Parathyroid adenoma (tissue), 2 donors: ENCODE results near the gene GIPR.
A peak's percentile ranks its signal among the peaks of the same experiment; 100 is the strongest.

Experiments
- H2AFZ ChIP-seq: fragments of 300-600 bp; sonication (generic); one replicate; pipeline ENCODE4 v1.7.0; 2017; ENCODE audit warnings: antibody characterized with exemption, mild to moderate bottlenecking
- H3K27ac ChIP-seq: fragments of 300-600 bp; sonication (generic); one replicate; pipeline ENCODE4 v1.7.0; 2017
- H3K27me3 ChIP-seq: fragments of 300-600 bp; sonication (generic); one replicate; pipeline ENCODE4 v1.7.0; 2017; ENCODE audit warnings: low read length; ENCODE audit not compliant: control insufficient read depth, insufficient read depth
- H3K36me3 ChIP-seq: fragments of 300-600 bp; sonication (generic); one replicate; pipeline ENCODE4 v1.7.0; 2017; ENCODE audit warnings: low read length; ENCODE audit not compliant: control insufficient read depth, insufficient read depth
- H3K4me1 ChIP-seq: fragments of 300-600 bp; sonication (generic); one replicate; pipeline ENCODE4 v1.7.0; 2017; ENCODE audit warnings: control low read depth
- H3K4me2 ChIP-seq: fragments of 300-600 bp; sonication (generic); one replicate; pipeline ENCODE4 v1.7.0; 2017; ENCODE audit warnings: low read length
- H3K4me3 ChIP-seq: fragments of 300-600 bp; sonication (generic); one replicate; pipeline ENCODE4 v1.7.0; 2017; ENCODE audit warnings: low read depth, low read length
- H3K79me2 ChIP-seq: fragments of 300-600 bp; sonication (generic); one replicate; pipeline ENCODE4 v1.7.0; 2017; ENCODE audit warnings: control low read depth
- H3K9ac ChIP-seq: fragments of 300-600 bp; sonication (generic); one replicate; pipeline ENCODE4 v1.7.0; 2017; ENCODE audit warnings: mild to moderate bottlenecking
- H3K9me3 ChIP-seq: fragments of 300-600 bp; sonication (generic); one replicate; pipeline ENCODE4 v1.7.0; 2017; ENCODE audit warnings: low read length; ENCODE audit not compliant: control insufficient read depth
- CTCF ChIP-seq: fragments of 300-600 bp; sonication (generic); IDR thresholded peaks from one replicate; pipeline ENCODE4 v1.7.0; 2017; ENCODE audit warnings: antibody characterized with exemption, mild to moderate bottlenecking
- donor health status: primary hyperparathyroidism.

GIPR gene

DNA sequence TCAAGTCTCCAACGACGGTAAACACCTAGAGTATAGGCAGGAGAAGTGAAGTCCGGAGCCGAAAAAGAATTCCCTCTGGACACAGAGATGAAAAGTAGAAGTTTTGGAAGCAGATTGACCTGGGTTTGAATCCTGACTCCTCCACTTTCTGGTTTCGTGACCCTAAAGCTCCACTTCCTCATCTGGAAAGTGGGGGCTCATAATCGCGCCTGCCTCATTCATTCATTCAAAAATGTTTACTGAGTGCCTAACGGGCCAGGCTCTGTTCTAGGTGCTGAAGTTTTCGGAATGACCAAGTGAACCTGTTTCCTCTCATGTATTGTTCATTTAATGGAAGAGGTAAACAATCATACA is 21.7 kb upstream of the GIPR start:
- H3K9ac ChIP-seq, result no peak overlapping the region
- no peaks in the 10 kb centered on the region for H3K36me3 ChIP-seq
- H3K79me2 ChIP-seq, result no peaks in the 10 kb centered on the region
- H3K9me3 ChIP-seq, result no peaks in the 10 kb centered on the region
- H3K27ac ChIP-seq, result no peak overlapping the region
- no peaks in the 10 kb centered on the region for H3K27me3 ChIP-seq
- peaks cover 6% of the 10 kb centered on the region for H3K4me1 ChIP-seq
- TF ChIP-seq CTCF, result no peak
- H3K4me2 ChIP-seq, result peak overlapping the region; percentile 63
- H2AFZ ChIP-seq, result no peak overlapping the region
- H3K4me3 ChIP-seq, result peak overlapping the region; percentile 43

DNA sequence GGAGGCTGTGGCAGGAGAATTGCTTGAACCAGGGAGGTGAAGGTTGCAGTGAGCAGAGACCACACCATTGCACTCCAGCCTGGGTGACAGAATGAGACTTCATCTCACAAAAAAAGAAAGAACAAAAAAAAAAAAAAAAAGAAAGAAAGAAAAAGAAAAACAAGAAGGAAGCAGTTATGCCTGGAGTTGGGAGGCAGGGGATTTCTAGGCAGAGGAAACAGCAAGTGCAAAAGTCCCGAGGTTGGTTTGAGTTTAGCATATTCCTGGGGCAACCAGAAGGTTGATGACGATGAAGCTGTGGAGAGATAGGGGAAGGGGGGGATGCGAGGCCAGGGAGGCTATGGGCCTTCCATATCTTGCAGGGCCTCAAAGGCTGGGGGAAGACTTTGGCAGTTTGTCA is 17.3 kb upstream of the GIPR start:
- no peaks in the 10 kb centered on the region for H3K36me3 ChIP-seq
- no peak overlapping the region for H3K4me3 ChIP-seq
- no peaks in the 10 kb centered on the region for H3K79me2 ChIP-seq
- TF ChIP-seq CTCF, result no peak
- H2AFZ ChIP-seq, result no peak overlapping the region
- no peak overlapping the region for H3K4me2 ChIP-seq
- H3K9me3 ChIP-seq, result no peaks in the 10 kb centered on the region
- no peak overlapping the region for H3K27ac ChIP-seq
- no peaks in the 10 kb centered on the region for H3K4me1 ChIP-seq
- no peaks in the 10 kb centered on the region for H3K27me3 ChIP-seq
- no peak overlapping the region for H3K9ac ChIP-seq

GRCh38 chr19:45653634-45654033 is 14.4 kb upstream of the GIPR start:
- no peak overlapping the region for H3K27ac ChIP-seq
- no peaks in the 10 kb centered on the region for H3K4me1 ChIP-seq
- no peaks in the 10 kb centered on the region for H3K79me2 ChIP-seq
- no peak overlapping the region for H3K4me3 ChIP-seq
- H3K36me3 ChIP-seq, result no peaks in the 10 kb centered on the region
- no peaks in the 10 kb centered on the region for H3K9me3 ChIP-seq
- TF ChIP-seq CTCF, result no peak
- H3K4me2 ChIP-seq, result no peak overlapping the region
- no peak overlapping the region for H2AFZ ChIP-seq
- no peaks in the 10 kb centered on the region for H3K27me3 ChIP-seq
- no peak overlapping the region for H3K9ac ChIP-seq

DNA sequence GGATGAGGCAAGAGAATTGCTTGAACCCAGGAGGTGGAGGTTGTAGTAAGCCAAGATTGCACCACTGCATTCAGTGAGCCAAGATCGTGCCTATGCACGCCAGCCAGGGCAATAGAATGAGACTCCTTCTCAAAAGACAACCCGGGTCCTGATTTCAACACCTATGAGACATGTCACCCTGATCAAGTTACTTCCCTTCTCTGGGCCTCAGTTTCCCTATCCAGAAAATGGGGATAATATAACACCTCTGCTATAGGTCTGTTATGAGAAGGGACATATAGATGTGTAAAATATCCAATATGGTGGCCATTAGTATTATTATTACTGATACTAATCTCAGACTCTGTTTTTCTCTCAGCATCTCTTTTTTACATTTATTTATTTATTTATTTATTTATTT is 12.9 kb upstream of the GIPR start:
- Histone ChIP-seq H3K9me3 (no peaks in the 10 kb centered on the region), H2AFZ (no peak overlapping the region), H3K36me3 (no peaks in the 10 kb centered on the region), H3K79me2 (no peaks in the 10 kb centered on the region), H3K4me1 (no peaks in the 10 kb centered on the region), H3K4me3 (no peak overlapping the region), H3K4me2 (no peak overlapping the region), H3K27ac (no peak overlapping the region), H3K27me3 (no peaks in the 10 kb centered on the region), H3K9ac (no peak overlapping the region)
- TF ChIP-seq CTCF, result no peak

DNA sequence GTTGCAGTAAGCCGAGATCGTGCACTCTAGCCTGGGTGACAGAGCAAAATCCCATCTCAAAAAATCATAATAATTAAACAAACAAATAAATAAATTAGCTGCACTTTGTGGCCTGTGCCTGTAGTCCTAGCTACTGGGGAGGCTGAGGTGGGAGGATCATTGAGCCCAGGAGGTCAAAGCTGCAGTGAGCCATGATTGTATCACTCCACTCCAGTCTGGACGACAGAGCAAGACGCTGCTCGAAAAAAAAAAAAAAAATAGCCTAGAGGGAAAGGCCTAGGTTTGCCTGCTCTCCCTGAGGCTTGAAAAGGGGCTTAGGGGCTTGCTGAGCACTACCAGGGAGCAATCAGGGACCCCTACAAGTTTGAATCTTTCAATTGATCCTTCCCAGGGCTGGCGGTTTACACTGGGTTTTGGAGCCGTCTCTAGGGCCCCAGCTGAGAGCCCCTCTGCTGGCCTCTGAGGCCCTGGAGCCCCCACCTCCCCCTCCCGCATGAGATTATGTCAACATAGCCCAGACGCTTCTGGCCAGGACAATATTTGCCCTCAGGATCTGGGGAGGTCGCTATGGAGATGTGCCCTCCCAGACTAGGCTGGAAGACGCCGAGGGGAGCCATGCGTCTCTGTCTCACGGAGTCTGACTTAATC is 10.4 kb upstream of the GIPR start:
- Histone ChIP-seq H3K79me2 (no peaks in the 10 kb centered on the region), H3K27me3 (no peaks in the 10 kb centered on the region), H3K4me1 (no peaks in the 10 kb centered on the region), H2AFZ (no peak overlapping the region), H3K9ac (no peak overlapping the region), H3K4me3 (no peak overlapping the region), H3K9me3 (no peaks in the 10 kb centered on the region), H3K27ac (no peak overlapping the region), H3K4me2 (no peak overlapping the region), H3K36me3 (no peaks in the 10 kb centered on the region)
- no peak for TF ChIP-seq CTCF
